K562 treated with DMSO at 1 percent for 12 hours (cell line): ENCODE measurements around the gene KRT2. TPM values are rescaled to one million over a fixed set of nuclear protein-coding genes. Genes with fewer than 3 reads are reported as not detected.

Experiments used
- total RNA-seq: library from RNA; unstranded; fragments of 300-600 nt; gene quantifications from 2 replicates; pipeline ENCODE4 v1.2.3, GENCODE V29; 2022; ENCODE audit not compliant: insufficient read depth

KRT2 gene
- total RNA-seq: 0.26 TPM in 1 of 2 replicates, not detected in the other

DNA sequence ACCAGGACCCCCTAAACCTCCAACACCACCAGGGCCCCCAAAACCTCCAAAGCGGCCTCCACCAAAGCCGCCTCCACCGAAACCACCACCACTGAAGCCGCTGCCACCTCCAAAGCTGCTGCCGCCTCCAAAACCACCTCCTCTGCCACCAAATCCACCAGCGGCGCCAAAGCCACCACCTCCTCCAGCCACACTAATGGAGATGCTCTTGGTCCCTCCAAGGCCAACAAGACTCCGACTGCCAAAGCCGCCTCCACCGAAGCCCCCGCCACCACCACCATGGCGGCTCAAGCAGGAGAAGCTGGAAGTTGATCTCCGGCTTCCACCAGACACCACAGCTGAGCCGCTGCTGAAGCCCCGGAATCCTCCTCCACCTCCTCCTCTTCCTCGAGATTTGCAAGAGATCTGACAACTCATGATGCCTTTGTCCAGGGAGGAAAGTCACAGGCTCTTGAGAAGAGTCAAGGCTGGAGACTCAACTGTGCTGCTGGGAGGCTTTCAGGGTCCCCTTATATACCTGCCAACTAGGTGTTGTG lies at the start of gene KRT2:
Gene KRT2, minus strand, starts transcription at position 486 of the 536 bp plus-strand sequence. Its CDS starts 69 bp downstream, at position 417.

DNA sequence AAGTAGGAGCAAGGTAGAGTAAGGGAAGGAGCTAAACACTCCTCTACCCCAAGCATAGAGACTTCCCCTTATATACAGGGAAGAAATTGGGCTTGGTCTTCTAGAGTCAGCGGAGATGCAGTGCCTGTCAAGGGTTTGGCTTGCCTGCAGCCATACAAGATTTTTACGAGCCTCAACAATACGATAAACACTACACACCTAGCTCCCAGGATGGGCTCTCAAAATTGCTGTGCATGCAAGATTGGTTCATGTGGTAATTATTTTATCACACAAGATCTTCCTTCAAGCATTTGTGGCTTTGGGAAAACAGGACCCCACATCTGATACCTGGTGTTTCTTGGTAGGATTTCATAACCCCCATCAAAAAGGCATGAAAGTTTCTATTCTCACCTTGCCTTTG lies 28.4 kb upstream of the KRT2 start, which contains the start of gene KRT1:
Gene KRT1, minus strand, starts transcription at position 45 of the 400 bp plus-strand sequence. CDS start 59 bp downstream, outside the sequence.

DNA sequence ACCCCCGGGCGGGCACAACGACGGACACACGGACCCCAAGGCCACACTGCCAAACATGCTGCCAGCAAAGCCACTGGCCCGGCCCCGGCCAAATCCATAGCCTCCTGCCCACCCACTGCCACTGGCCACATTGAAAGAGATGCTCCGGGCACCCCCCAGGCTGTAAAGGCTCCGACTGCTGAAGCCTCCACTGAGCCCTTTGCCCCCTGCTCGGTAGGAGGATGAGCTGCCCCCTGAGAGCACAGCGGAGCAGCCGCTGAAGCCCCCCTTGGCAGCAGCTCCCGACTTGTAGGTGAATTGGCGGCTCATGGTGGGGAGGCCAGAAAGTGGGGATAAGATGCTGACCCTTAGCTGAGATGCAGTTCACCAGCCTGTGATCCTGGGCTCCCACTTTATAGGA lies 33.8 kb downstream of the KRT2 start, which contains the start of gene KRT73:
Gene KRT73, minus strand, starts transcription at position 344 of the 400 bp plus-strand sequence. Its CDS starts 35 bp downstream, at position 309.

DNA sequence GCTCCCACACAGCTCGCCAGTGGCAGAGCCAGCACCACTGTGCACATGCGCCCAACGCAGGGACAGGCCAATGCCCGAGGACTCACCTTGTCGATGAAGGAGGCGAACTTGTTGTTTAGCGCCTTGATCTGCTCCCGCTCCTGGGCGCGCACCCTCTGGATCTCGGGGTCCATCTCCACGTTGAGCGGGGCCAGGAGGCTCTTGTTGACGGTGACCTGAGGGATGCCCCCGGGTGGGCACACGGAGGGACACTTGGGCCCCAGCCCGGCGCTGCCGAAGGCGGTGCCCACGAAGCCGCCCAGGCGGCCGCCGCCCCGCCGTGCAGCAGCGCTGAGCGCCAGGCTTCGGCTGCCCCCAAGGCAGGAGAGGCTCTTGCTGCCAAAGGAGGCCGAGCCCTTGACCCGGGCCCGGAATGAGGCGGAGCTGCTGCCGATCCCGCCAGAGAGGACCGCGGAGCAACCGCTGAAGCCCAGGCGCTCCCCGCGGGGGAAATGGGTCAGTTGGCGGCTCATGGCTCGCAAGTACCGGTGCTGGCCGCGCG lies 51.0 kb downstream of the KRT2 start, which contains the start of gene KRT72:
Gene KRT72, minus strand, starts transcription at position 523 of the 541 bp plus-strand sequence. Its CDS starts 11 bp downstream, at position 512.

Other genes starting within 250 kb of the KRT2 start
- not detected in 2 replicates for gene KRT82, start 245.9 kb downstream of the KRT2 start, total RNA-seq
- not detected in 2 replicates for gene KRT75, start 217.8 kb downstream of the KRT2 start, total RNA-seq
- gene KRT6B, start 200.1 kb downstream of the KRT2 start, total RNA-seq: not detected in 2 replicates
- not detected in 2 replicates for gene KRT6C, start 178.4 kb downstream of the KRT2 start, total RNA-seq
- gene KRT6A, start 159.0 kb downstream of the KRT2 start, total RNA-seq: not detected in 2 replicates
- not detected in 2 replicates for gene KRT5, start 131.8 kb downstream of the KRT2 start, total RNA-seq
- not detected in 2 replicates for gene KRT71, start 99.1 kb downstream of the KRT2 start, total RNA-seq
- not detected in 2 replicates for gene KRT74, start 78.4 kb downstream of the KRT2 start, total RNA-seq
- not detected in 2 replicates for gene KRT72, start 50.7 kb downstream of the KRT2 start, total RNA-seq
- not detected in 2 replicates for gene KRT73, start 33.7 kb downstream of the KRT2 start, total RNA-seq
- not detected in 2 replicates for gene KRT1, start 28.2 kb upstream of the KRT2 start, total RNA-seq
- gene KRT77, start 51.3 kb upstream of the KRT2 start, total RNA-seq: not detected in 2 replicates
- gene KRT76, start 125.1 kb upstream of the KRT2 start, total RNA-seq: not detected in 2 replicates
- not detected in 2 replicates for gene KRT3, start 143.9 kb upstream of the KRT2 start, total RNA-seq
- not detected in 2 replicates for gene KRT4, start 161.9 kb upstream of the KRT2 start, total RNA-seq
- not detected in 2 replicates for gene KRT79, start 182.1 kb upstream of the KRT2 start, total RNA-seq
- gene KRT78, start 196.8 kb upstream of the KRT2 start, total RNA-seq: not detected in 2 replicates